ENCODE data around the gene NBPF14. TPM values are rescaled to one million over a fixed set of nuclear protein-coding genes. Genes with fewer than 3 reads are reported as not detected.

Gene NBPF14
- total RNA-seq, result 44.0 and 72.9 TPM in 2 replicates

GRCh38 chr1:148595911-148596310, at the start of gene NBPF14:
Gene NBPF14, minus strand, starts transcription at chr1:148596011. Its CDS starts 294 bp downstream, at chr1:148595717.

GRCh38 chr1:148483029-148483428, 112.8 kb downstream of the NBPF14 start, which contains the start of gene PPIAL4G:
Gene PPIAL4G, minus strand, starts transcription at chr1:148483302. Its CDS starts 50 bp downstream, at chr1:148483252.

Other genes starting within 250 kb of the NBPF14 start
- gene PPIAL4G, start 112.7 kb downstream of the NBPF14 start, total RNA-seq, result 0.06 TPM in 1 of 2 replicates, not detected in the other
- gene NUDT4B, start 152.8 kb upstream of the NBPF14 start, total RNA-seq, result 20.1 and 26.1 TPM in 2 replicates
- gene PDE4DIP, start 248.4 kb upstream of the NBPF14 start, total RNA-seq, result 69.1 and 90.2 TPM in 2 replicates